ENCODE measurements around the gene OR10G3.

GRCh38 chr14:21533294-21533693 lies 46.6 kb downstream of the OR10G3 start:
- TF ChIP-seq CTCF (IDR thresholded peaks at IDR 0.05) (no peak), POLR2A (IDR thresholded peaks at IDR 0.05) (no peak)

Data from Peyer's patch (tissue), 4 donors.